ENCODE results near the gene ARIH1. TPM values are rescaled to one million over a fixed set of nuclear protein-coding genes. Genes with fewer than 3 reads are reported as not detected.

Gene ARIH1
- total and polyA plus RNA-seq, 2 experiments from 2014 or later: 30.5 to 48.6 TPM

DNA sequence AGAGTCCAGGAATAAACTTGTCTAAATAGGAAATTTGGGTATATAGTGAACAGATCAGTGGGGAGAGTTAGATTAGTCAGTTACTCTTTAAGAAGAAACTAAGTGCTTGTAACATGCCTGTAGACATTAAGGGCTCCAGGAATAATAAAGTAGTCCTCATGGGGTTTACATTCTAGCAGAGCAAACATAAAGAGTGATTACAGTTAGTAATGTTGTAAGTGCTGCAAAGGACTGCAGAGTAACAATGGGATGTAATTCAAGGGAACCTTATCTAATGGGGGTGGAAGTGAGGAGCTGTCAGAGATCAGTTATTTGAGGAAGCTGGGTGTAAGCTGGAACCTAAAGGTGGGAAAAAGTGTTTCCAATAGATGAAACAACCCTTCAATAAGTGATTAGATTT lies 67.5 kb downstream of the ARIH1 start (continued):
- no peak for TF ChIP-seq ETS1 (IDR thresholded peaks at IDR 0.05)
- no peak for TF ChIP-seq NANOG (IDR thresholded peaks at IDR 0.05; ENCODE audit: borderline replicate concordance)
- no peak for TF ChIP-seq EZH2phosphoT487 (IDR thresholded peaks at IDR 0.05; ENCODE audit: unreplicated experiment)
- TF ChIP-seq ZNF114 (CRISPR knock-in tag; IDR thresholded peaks at IDR 0.05): no peak
- TF ChIP-seq ZNF331 (CRISPR knock-in tag; IDR thresholded peaks at IDR 0.05; ENCODE audit: low read depth): no peak
- TF ChIP-seq, protein P1, sequence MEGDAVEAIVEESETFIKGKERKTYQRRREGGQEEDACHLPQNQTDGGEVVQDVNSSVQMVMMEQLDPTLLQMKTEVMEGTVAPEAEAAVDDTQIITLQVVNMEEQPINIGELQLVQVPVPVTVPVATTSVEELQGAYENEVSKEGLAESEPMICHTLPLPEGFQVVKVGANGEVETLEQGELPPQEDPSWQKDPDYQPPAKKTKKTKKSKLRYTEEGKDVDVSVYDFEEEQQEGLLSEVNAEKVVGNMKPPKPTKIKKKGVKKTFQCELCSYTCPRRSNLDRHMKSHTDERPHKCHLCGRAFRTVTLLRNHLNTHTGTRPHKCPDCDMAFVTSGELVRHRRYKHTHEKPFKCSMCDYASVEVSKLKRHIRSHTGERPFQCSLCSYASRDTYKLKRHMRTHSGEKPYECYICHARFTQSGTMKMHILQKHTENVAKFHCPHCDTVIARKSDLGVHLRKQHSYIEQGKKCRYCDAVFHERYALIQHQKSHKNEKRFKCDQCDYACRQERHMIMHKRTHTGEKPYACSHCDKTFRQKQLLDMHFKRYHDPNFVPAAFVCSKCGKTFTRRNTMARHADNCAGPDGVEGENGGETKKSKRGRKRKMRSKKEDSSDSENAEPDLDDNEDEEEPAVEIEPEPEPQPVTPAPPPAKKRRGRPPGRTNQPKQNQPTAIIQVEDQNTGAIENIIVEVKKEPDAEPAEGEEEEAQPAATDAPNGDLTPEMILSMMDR (conservative IDR thresholded peaks at IDR 0.05; ENCODE audit: low read depth in 2 of 2): no peak
- no peak for TF ChIP-seq JUNB (IDR thresholded peaks at IDR 0.05; ENCODE audit: unreplicated experiment)
- no peak for TF ChIP-seq EZH2 (IDR thresholded peaks at IDR 0.05; ENCODE audit: low read depth, unreplicated experiment)

DNA sequence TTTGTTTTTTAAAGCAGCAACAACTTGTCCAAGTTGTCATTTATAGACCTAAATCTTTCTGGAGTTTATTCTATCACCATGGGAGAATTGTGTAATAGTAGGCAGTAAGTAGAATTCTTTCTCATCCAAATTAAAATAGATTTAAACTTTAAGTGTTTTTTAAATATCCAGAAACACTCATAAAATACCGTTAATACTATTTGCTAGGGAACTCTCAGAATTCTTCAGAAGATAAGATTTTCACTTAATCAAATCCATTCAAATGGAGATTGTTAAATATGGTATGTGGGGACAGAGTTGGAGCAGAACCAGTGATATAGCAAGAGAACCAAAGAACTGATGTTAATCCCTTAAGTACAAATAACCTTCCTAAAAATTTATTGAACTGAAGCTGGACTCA lies 71.0 kb downstream of the ARIH1 start:
- ATAC-seq (no peak), DNase-seq (ENCODE audit: low spot score) (no peak)
- no peaks in the 10 kb centered on the region for H3F3A ChIP-seq (replicated peaks; ENCODE audit: low read depth)
- Mint-ChIP-seq H3K27ac (no peak overlapping the region), H3K9me3 (peaks cover 9% of the 10 kb centered on the region; the same call in 2 of the 3 replicates), H3K36me3 (ENCODE audit: low read depth) (peaks cover 33% of the 10 kb centered on the region), H3K4me3 (no peak overlapping the region), H3K27me3 (ENCODE audit: insufficient read depth, low read depth, poor library complexity) (no peaks in the 10 kb centered on the region), H3K4me1 (no peaks in the 10 kb centered on the region)
- no peak overlapping the region for H3K4me3 ChIP-seq
- H4K20me1 ChIP-seq (replicated peaks; ENCODE audit: insufficient read depth): peaks cover 9% of the 10 kb centered on the region; the same call in 1 of the 2 replicates
- no peak overlapping the region for H2AFZ ChIP-seq
- H3K4me2 ChIP-seq: no peak overlapping the region
- H3K36me3 ChIP-seq (ENCODE audit: insufficient read depth): no peaks in the 10 kb centered on the region
- H3K27ac ChIP-seq (ENCODE audit: low read depth): no peak overlapping the region
- no peak for TF ChIP-seq ZNF114 (CRISPR knock-in tag; IDR thresholded peaks at IDR 0.05)
- no peak for TF ChIP-seq ETS1 (IDR thresholded peaks at IDR 0.05)
- no peak for TF ChIP-seq EZH2phosphoT487 (IDR thresholded peaks at IDR 0.05; ENCODE audit: unreplicated experiment)
- no peaks in the 10 kb centered on the region for H3K27me3 ChIP-seq (ENCODE audit: insufficient read depth)
- H3K9me2 ChIP-seq (ENCODE audit: insufficient read depth): no peaks in the 10 kb centered on the region
- H3K4me1 ChIP-seq (ENCODE audit: insufficient read depth): no peaks in the 10 kb centered on the region
- H3K79me2 ChIP-seq (replicated peaks; ENCODE audit: insufficient read depth): peaks cover 35% of the 10 kb centered on the region; the same call in 1 of the 2 replicates
